ENCODE data around the gene LHCGR.
"Not testable (repeated sequence)": the region's sequence is repeated elsewhere in the genome, so short reads cannot be mapped to it uniquely, and the experiment has no call there.

LHCGR gene

DNA sequence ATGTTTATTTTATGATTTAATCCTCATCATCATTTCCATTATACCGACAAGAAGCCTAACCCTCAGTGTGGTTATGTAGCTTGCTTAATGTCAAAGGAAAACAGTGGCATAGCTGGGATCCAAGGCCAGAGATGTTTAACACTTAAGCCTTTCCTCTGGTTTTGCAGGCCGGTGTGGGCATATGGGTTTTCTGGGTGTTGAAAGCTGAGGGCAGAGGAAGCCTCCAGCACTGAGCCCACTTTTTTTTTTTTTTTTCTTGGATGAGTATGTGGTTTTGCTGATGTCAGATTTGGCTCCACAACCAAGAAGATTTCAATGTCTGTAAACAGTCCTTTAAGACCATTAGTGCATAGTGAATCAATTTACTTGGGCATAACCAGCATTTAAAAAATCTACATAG lies 41.3 kb downstream of the LHCGR start:
- no peaks in the 10 kb centered on the region for H3K27me3 ChIP-seq (replicated peaks; ENCODE audit: control insufficient read depth, insufficient read depth, low read length, poor library complexity, severe bottlenecking)
- H3K9me3 ChIP-seq (ENCODE audit: control insufficient read depth, low read length), result no peaks in the 10 kb centered on the region
- H3K27ac ChIP-seq (ENCODE audit: insufficient read depth, low read length, poor library complexity, severe bottlenecking), result no peak overlapping the region
- no peak overlapping the region for H3K4me3 ChIP-seq (ENCODE audit: insufficient read depth, low read depth, low read length, poor library complexity, severe bottlenecking)
- DNase-seq, result no peak
- H3K36me3 ChIP-seq (ENCODE audit: control insufficient read depth, insufficient read depth, low read length), result no peaks in the 10 kb centered on the region
- H3K4me1 ChIP-seq (ENCODE audit: control insufficient read depth, insufficient read depth, low read length, poor library complexity, severe bottlenecking), result no peaks in the 10 kb centered on the region

DNA sequence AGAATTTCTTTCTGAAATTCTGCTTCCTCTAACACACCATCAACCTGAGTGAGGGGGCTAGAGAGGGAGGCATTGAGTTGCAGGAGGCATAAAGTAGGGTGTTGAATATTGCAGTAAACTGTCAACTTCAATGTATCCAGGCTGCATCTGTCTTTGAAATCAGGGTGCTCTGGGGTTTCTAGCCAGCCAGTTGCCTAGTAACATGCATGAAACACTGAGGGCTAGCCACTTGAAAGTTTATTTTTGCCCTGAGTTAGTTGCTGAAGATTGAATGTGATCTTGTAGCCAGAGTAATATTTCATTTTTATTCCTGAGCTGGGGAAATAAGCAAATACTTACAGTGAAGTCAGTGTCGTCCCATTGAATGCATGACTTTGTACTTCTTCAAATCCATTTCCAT lies 41.9 kb downstream of the LHCGR start:
- DNase-seq, result no peak
- no peak overlapping the region for H3K4me3 ChIP-seq (ENCODE audit: insufficient read depth, low read depth, low read length, poor library complexity, severe bottlenecking)
- no peaks in the 10 kb centered on the region for H3K4me1 ChIP-seq (ENCODE audit: control insufficient read depth, insufficient read depth, low read length, poor library complexity, severe bottlenecking)
- no peak overlapping the region for H3K27ac ChIP-seq (ENCODE audit: insufficient read depth, low read length, poor library complexity, severe bottlenecking)
- H3K36me3 ChIP-seq (ENCODE audit: control insufficient read depth, insufficient read depth, low read length), result no peaks in the 10 kb centered on the region
- no peaks in the 10 kb centered on the region for H3K27me3 ChIP-seq (replicated peaks; ENCODE audit: control insufficient read depth, insufficient read depth, low read length, poor library complexity, severe bottlenecking)
- H3K9me3 ChIP-seq (ENCODE audit: control insufficient read depth, low read length), result no peaks in the 10 kb centered on the region

DNA sequence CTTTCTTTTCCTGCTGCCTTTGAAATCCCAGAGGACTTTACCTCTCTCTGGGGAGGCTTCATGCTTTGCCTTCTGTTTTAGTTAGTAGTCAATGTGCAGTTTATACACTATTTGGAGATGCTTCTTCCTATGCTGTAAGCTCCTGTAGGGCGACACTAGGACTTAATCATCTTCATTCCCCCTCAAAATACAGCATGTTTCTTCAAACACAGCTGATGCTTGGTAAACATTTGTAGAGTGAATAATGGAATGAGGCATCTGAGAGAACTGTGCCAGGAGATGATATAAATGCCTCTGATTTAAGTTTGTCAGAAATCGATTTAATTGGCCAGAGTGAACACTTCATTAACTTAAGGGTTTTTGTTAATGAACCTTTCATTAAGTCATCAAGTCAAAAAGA lies 43.4 kb downstream of the LHCGR start:
- Histone ChIP-seq H3K4me3 (ENCODE audit: insufficient read depth, low read depth, low read length, poor library complexity, severe bottlenecking) (no peak overlapping the region), H3K36me3 (ENCODE audit: control insufficient read depth, insufficient read depth, low read length) (no peaks in the 10 kb centered on the region), H3K4me1 (ENCODE audit: control insufficient read depth, insufficient read depth, low read length, poor library complexity, severe bottlenecking) (no peaks in the 10 kb centered on the region), H3K9me3 (ENCODE audit: control insufficient read depth, low read length) (no peaks in the 10 kb centered on the region), H3K27ac (ENCODE audit: insufficient read depth, low read length, poor library complexity, severe bottlenecking) (no peak overlapping the region), H3K27me3 (replicated peaks; ENCODE audit: control insufficient read depth, insufficient read depth, low read length, poor library complexity, severe bottlenecking) (no peaks in the 10 kb centered on the region)
- DNase-seq, result no peak

DNA sequence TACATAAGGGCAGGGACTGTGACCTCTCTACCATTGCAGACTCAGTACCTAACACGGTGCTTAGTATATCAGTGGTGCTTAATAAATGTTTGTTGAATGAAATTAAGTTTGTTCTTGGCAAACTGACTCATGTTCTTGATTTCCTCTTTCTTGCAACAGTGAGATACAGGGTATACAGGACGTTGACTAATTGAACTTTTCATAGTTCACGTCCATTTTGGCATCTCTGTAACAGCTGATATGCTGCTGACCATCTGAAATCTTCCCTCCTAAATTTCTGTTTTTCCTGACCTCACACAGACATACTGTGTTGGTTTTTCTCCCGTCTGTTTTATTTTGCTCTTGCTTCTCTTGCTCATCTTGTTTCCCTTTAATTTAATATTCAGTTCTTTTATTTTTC lies 44.2 kb downstream of the LHCGR start:
- no peaks in the 10 kb centered on the region for H3K36me3 ChIP-seq (ENCODE audit: control insufficient read depth, insufficient read depth, low read length)
- no peaks in the 10 kb centered on the region for H3K27me3 ChIP-seq (replicated peaks; ENCODE audit: control insufficient read depth, insufficient read depth, low read length, poor library complexity, severe bottlenecking)
- H3K4me1 ChIP-seq (ENCODE audit: control insufficient read depth, insufficient read depth, low read length, poor library complexity, severe bottlenecking), result no peaks in the 10 kb centered on the region
- no peak overlapping the region for H3K4me3 ChIP-seq (ENCODE audit: insufficient read depth, low read depth, low read length, poor library complexity, severe bottlenecking)
- DNase-seq, result no peak
- H3K9me3 ChIP-seq (ENCODE audit: control insufficient read depth, low read length), result no peaks in the 10 kb centered on the region
- H3K27ac ChIP-seq (ENCODE audit: insufficient read depth, low read length, poor library complexity, severe bottlenecking), result no peak overlapping the region

DNA sequence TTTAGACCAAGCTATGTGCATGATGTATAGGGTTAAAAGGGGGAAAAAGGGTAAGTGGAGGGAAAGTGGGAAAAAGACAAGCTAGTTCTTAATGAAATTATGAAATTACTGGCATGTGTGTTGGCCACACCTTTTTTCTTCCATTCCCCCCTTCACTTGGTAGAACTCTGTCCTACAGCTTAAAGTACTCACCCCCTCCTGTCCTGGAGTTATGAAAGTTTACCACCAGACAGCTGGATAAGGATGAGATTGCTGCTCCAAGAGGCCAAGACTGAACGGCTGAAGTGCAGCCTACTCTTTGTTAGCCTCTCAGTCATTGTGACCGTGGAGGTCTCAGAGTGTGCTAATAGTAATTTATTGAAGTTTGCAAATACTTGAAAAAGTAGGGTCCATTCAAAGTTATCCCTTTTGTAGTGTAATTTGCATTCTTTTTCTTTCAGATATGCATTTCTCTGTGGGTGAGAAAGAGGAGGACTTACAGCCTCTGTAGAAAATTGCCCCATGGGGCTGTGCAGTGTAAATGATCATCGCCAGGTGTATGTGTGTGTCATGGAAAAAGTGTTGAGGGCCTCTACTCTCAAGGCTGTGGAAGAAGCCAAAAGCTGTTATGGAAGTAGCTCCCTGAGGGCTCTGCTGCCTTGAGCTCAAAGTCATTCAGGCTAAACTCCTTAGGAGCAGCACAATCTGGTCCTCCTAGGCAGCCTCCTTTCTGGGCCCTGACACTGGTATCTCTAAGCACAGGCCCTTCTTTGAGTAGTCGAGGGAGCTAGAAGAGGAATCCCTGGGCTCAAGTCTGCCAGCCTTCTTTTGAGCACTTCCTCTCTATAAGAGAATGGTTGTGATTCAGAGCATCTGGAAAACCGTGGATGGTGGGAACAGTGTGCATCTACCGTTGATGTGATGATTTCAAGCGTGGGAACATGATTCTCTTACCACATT lies 46.2 kb downstream of the LHCGR start:
- Histone ChIP-seq H3K4me3 (ENCODE audit: insufficient read depth, low read depth, low read length, poor library complexity, severe bottlenecking) (no peak overlapping the region), H3K36me3 (ENCODE audit: control insufficient read depth, insufficient read depth, low read length) (no peaks in the 10 kb centered on the region), H3K27me3 (replicated peaks; ENCODE audit: control insufficient read depth, insufficient read depth, low read length, poor library complexity, severe bottlenecking) (no peaks in the 10 kb centered on the region), H3K4me1 (ENCODE audit: control insufficient read depth, insufficient read depth, low read length, poor library complexity, severe bottlenecking) (no peaks in the 10 kb centered on the region), H3K27ac (ENCODE audit: insufficient read depth, low read length, poor library complexity, severe bottlenecking) (no peak overlapping the region), H3K9me3 (ENCODE audit: control insufficient read depth, low read length) (no peaks in the 10 kb centered on the region)
- no peak for DNase-seq

DNA sequence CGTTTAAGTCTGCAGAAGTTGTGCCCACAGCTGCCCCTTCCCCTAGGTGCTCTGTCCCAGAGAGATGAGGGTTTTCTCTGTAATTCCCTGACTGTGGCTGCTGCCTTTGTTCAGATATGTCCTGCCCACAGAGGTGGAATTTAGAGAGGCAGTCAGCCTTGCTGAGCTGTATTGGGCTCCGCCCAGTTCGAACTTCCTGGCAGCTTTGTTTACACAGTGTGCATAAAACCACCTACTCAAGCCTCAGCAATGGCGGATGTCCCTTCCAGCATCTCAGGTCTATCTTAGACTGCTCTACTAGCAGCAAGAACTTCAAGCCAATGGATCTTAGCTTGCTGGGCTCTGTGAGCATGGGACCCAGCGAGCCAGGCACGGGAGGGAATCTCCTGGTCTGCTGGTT lies 48.1 kb downstream of the LHCGR start:
- no peaks in the 10 kb centered on the region for H3K9me3 ChIP-seq (ENCODE audit: control insufficient read depth, low read length)

DNA sequence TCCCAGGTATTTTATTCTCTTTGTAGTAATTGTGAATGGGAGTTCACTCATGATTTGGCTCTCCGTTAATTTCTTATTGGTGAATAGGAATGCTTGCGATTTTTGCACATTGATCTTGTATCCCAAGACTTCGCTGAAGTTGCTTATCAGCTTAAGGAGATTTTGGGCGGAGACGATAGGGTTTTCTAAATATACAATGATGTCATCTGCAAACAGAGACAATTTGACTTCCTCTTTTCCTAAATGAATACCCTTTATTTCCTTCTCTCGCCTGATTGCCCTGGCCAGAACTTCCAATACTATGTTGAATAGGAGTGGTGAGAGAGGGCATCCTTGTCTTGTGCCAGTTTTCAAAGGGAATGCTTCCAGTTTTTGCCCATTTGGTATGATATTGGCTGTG lies 51.9 kb downstream of the LHCGR start:
- H3K4me1 ChIP-seq (ENCODE audit: control insufficient read depth, insufficient read depth, low read length, poor library complexity, severe bottlenecking); H3K9me3 ChIP-seq (ENCODE audit: control insufficient read depth, low read length); H3K27ac ChIP-seq (ENCODE audit: insufficient read depth, low read length, poor library complexity, severe bottlenecking); H3K27me3 ChIP-seq (replicated peaks; ENCODE audit: control insufficient read depth, insufficient read depth, low read length, poor library complexity, severe bottlenecking); DNase-seq; H3K4me3 ChIP-seq (ENCODE audit: insufficient read depth, low read depth, low read length, poor library complexity, severe bottlenecking); H3K36me3 ChIP-seq (ENCODE audit: control insufficient read depth, insufficient read depth, low read length): not testable (repeated sequence)

More for the DNA sequence above, 48.1 kb downstream of the LHCGR start:
- Histone ChIP-seq H3K36me3 (ENCODE audit: control insufficient read depth, insufficient read depth, low read length) (no peaks in the 10 kb centered on the region), H3K4me3 (ENCODE audit: insufficient read depth, low read depth, low read length, poor library complexity, severe bottlenecking) (no peak overlapping the region), H3K27me3 (replicated peaks; ENCODE audit: control insufficient read depth, insufficient read depth, low read length, poor library complexity, severe bottlenecking) (no peaks in the 10 kb centered on the region), H3K4me1 (ENCODE audit: control insufficient read depth, insufficient read depth, low read length, poor library complexity, severe bottlenecking) (no peaks in the 10 kb centered on the region), H3K27ac (ENCODE audit: insufficient read depth, low read length, poor library complexity, severe bottlenecking) (no peak overlapping the region)
- DNase-seq, result no peak

DNA sequence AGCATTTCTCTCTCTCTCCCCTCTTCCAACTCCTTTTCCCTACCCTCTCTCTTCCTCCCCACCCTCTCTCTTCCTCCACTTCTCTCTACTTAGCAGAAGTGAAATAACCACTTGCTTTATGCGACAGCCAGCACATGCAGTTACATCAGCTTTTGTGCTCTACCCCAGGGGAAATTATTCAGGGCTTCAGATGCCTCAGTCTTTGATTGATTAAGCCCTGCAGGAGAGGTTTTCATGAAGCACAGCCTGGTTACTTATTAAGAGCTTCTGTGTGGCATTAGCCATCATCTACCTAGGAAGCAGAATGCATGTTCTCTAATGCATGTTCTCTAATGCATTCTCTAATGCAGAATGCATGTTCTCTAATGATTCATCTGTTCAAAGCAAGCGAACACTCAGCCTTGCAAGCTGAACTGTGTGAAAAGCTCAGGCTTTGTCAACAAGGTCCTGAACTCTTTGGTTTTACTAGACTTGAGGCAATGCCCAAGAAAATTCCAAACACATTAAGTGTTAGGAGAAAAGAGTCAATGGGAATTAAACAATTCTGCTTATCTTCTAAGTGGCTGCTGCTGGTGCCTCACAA lies 56.1 kb downstream of the LHCGR start:
- Histone ChIP-seq H3K27me3 (replicated peaks; ENCODE audit: control insufficient read depth, insufficient read depth, low read length, poor library complexity, severe bottlenecking) (no peaks in the 10 kb centered on the region), H3K36me3 (ENCODE audit: control insufficient read depth, insufficient read depth, low read length) (no peaks in the 10 kb centered on the region), H3K9me3 (ENCODE audit: control insufficient read depth, low read length) (no peaks in the 10 kb centered on the region), H3K4me3 (ENCODE audit: insufficient read depth, low read depth, low read length, poor library complexity, severe bottlenecking) (no peak overlapping the region), H3K27ac (ENCODE audit: insufficient read depth, low read length, poor library complexity, severe bottlenecking) (no peak overlapping the region), H3K4me1 (ENCODE audit: control insufficient read depth, insufficient read depth, low read length, poor library complexity, severe bottlenecking) (no peaks in the 10 kb centered on the region)
- no peak for DNase-seq

DNA sequence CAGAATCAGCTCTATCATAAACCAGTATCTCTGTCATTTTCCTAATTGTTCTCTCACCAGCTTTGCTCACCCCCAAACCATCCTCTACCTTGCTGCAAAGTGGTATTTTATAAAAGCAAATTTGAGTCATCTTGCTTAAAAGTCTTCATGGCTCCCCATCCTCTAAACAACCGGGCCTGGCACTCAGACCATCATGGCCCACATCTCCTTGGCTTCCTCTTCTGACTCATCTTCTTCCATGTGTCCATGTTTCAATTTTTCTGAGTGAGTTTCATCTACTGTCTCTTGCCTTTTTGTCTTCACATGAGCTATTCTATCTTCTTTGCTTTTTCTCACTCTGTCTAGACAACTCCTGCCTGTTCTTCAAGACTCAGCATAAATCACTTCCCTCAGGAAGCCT lies 58.6 kb downstream of the LHCGR start:
- no peak for DNase-seq
- H3K4me1 ChIP-seq (ENCODE audit: control insufficient read depth, insufficient read depth, low read length, poor library complexity, severe bottlenecking), result no peaks in the 10 kb centered on the region
- H3K36me3 ChIP-seq (ENCODE audit: control insufficient read depth, insufficient read depth, low read length), result no peaks in the 10 kb centered on the region
- no peak overlapping the region for H3K27ac ChIP-seq (ENCODE audit: insufficient read depth, low read length, poor library complexity, severe bottlenecking)
- no peaks in the 10 kb centered on the region for H3K27me3 ChIP-seq (replicated peaks; ENCODE audit: control insufficient read depth, insufficient read depth, low read length, poor library complexity, severe bottlenecking)
- H3K4me3 ChIP-seq (ENCODE audit: insufficient read depth, low read depth, low read length, poor library complexity, severe bottlenecking), result no peak overlapping the region
- no peaks in the 10 kb centered on the region for H3K9me3 ChIP-seq (ENCODE audit: control insufficient read depth, low read length)

DNA sequence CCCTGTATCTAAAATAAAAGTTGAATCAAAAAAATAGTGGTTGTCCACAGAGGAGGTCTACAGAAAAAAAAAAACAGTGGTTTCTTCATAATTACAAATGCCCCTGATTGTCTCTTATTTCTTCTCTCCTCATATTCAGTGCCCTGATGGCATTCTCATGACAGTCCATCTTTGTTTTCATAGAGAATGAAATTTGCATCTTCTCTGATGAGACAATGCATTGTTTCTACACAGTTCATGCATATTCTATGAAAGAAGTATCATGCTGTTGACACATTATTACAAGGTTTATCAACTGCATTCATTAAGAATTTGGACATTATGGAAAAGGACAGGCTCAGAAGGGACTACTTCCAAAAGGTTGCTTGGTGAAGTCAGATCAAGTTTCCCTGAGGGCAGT lies 59.5 kb downstream of the LHCGR start:
- H3K4me3 ChIP-seq (ENCODE audit: insufficient read depth, low read depth, low read length, poor library complexity, severe bottlenecking), result no peak overlapping the region

More for the DNA sequence above, 59.5 kb downstream of the LHCGR start:
- Histone ChIP-seq H3K27ac (ENCODE audit: insufficient read depth, low read length, poor library complexity, severe bottlenecking) (no peak overlapping the region), H3K27me3 (replicated peaks; ENCODE audit: control insufficient read depth, insufficient read depth, low read length, poor library complexity, severe bottlenecking) (no peaks in the 10 kb centered on the region), H3K9me3 (ENCODE audit: control insufficient read depth, low read length) (no peaks in the 10 kb centered on the region), H3K36me3 (ENCODE audit: control insufficient read depth, insufficient read depth, low read length) (no peaks in the 10 kb centered on the region), H3K4me1 (ENCODE audit: control insufficient read depth, insufficient read depth, low read length, poor library complexity, severe bottlenecking) (no peaks in the 10 kb centered on the region)
- no peak for DNase-seq

Data from effector memory CD4-positive, alpha-beta T cell (primary cell).